ENCODE measurements around the gene ADORA2A. TPM values are rescaled to one million over a fixed set of nuclear protein-coding genes. Genes with fewer than 3 reads are reported as not detected.

ADORA2A gene
- total and polyA plus RNA-seq, 2 of the 8 experiments (the other 6 are each of a cell fraction or from before 2014, with no cell fraction given) = 7.1 to 20.3 TPM

DNA sequence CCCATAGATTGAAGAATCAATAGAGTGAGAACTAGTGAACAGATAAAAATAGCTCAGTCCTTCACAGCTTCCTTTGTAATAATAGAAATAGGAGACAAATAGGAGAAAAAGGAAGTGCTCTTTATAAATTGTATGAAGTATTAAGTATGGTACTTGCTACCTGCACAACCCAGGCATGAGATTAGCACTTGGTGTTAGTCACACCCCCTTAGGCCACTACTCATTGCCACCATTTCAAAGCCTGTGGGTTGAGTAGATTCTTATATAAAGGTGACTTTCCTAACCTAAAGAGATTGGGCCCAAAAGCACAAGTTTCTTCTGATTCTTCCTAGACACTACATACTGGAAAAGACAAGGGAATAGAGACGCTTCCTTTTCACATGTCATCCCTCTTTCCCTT, 37.7 kb upstream of the ADORA2A start:
- no peak overlapping the region for H3K56ac ChIP-seq (replicated peaks; ENCODE audit: insufficient read length, low read depth, low read length)
- no peak overlapping the region for H2AFZ ChIP-seq (ENCODE audit: low read length)
- no peaks in the 10 kb centered on the region for H3K23me2 ChIP-seq (ENCODE audit: low read depth, low read length)
- no peak overlapping the region for H2BK15ac ChIP-seq (ENCODE audit: low read length)
- FAIRE-seq (no peak), DNase-seq (ENCODE audit: low read depth in 1 of 2, low spot score in 2 of 2) (no peak)
- POLR2A ChIA-PET (ENCODE audit: partially characterized antibody) = no interaction called here
- CTCF ChIA-PET (ENCODE audit: partially characterized antibody) = interaction anchor here (2.9 kb wide), 1 partner anchor 32 kb away, joined by 9 read pairs; no protein-coding TSS in a partner anchor
- no peaks in the 10 kb centered on the region for H3K27me3 ChIP-seq (replicated peaks in 1 of 4; ENCODE audit: control insufficient read depth in 3 of 4, extremely low read depth in 1 of 4, insufficient read depth in 3 of 4, low read length in 3 of 4)
- 80% methylated on average over 1 of the region's 1 CpG; no CpG with 5 or more reads in 1 of the 2 experiments for WGBS, 2 experiments (ENCODE audit: extremely low coverage in 1 of 2, insufficient coverage in 1 of 2, insufficient read length in 1 of 2, insufficient replicate concordance in 2 of 2, low coverage in 1 of 2, low lambda C conversion rate in 2 of 2, missing lambda C conversion rate in 1 of 2)
- H3K4me2 ChIP-seq (ENCODE audit: insufficient read depth in 1 of 2, low read depth in 2 of 2, low read length in 2 of 2) = no peak overlapping the region
- H3K27ac ChIP-seq (ENCODE audit: low read depth, low read length) = no peak overlapping the region
- H4K91ac ChIP-seq (replicated peaks; ENCODE audit: insufficient read length, low read length) = no peak overlapping the region
- H3K9ac ChIP-seq (replicated peaks in 1 of 4; ENCODE audit: extremely low read depth in 1 of 4, low read depth in 3 of 4, low read length in 3 of 4) = no peak overlapping the region
- H4K20me1 ChIP-seq (replicated peaks in 1 of 2; ENCODE audit: control insufficient read depth in 1 of 2, insufficient read depth in 2 of 2, low read length in 2 of 2) = no peaks in the 10 kb centered on the region
- no peak overlapping the region for H2BK5ac ChIP-seq (ENCODE audit: low read depth, low read length)
- H2BK20ac ChIP-seq (ENCODE audit: low read length) = no peak overlapping the region
- H3K79me2 ChIP-seq (ENCODE audit: control insufficient read depth in 1 of 2, insufficient read depth in 2 of 2, low read length in 2 of 2) = no peaks in the 10 kb centered on the region
- no peak for TF ChIP-seq TEAD4 (IDR thresholded peaks at IDR 0.05; ENCODE audit: low read depth, low read length)
- TF ChIP-seq JUND (IDR thresholded peaks at IDR 0.05; ENCODE audit: low read length) = no peak
- no peak for TF ChIP-seq RNF2 (IDR thresholded peaks at IDR 0.05; ENCODE audit: borderline replicate concordance, low read depth, low read length, missing control alignments, poor library complexity, severe bottlenecking)
- no peaks in the 10 kb centered on the region for H3K4me1 ChIP-seq (replicated peaks in 1 of 4; ENCODE audit: control insufficient read depth in 3 of 4, insufficient read depth in 4 of 4, low read length in 3 of 4)
- H3K4me3 ChIP-seq (ENCODE audit: extremely low read depth in 1 of 4, insufficient read depth in 2 of 4, low read depth in 3 of 4, low read length in 4 of 4) = no peak overlapping the region
- H2BK12ac ChIP-seq (ENCODE audit: low read depth, low read length) = no peak overlapping the region
- H3K23ac ChIP-seq (ENCODE audit: insufficient read length) = no peak overlapping the region
- no peak overlapping the region for H4K8ac ChIP-seq (ENCODE audit: extremely low read depth, insufficient read depth, low read length)
- no peak overlapping the region for H4K5ac ChIP-seq (ENCODE audit: insufficient read length, low read depth, low read length)
- no peak overlapping the region for H2AK5ac ChIP-seq (ENCODE audit: low read depth, low read length)
- H3K9me3 ChIP-seq (ENCODE audit: insufficient read depth in 2 of 2, low read depth in 1 of 2, low read length in 1 of 2) = no peaks in the 10 kb centered on the region
- H3K36me3 ChIP-seq (ENCODE audit: control insufficient read depth in 2 of 4, insufficient read depth in 4 of 4, low read length in 3 of 4) = no peaks in the 10 kb centered on the region
- H2BK120ac ChIP-seq (replicated peaks; ENCODE audit: low read depth, low read length) = no peak overlapping the region
- no peak overlapping the region for H3K14ac ChIP-seq (ENCODE audit: insufficient read length)
- H3K4ac ChIP-seq (replicated peaks; ENCODE audit: insufficient read length, low read depth, low read length) = no peak overlapping the region
- no peaks in the 10 kb centered on the region for H3K79me1 ChIP-seq (ENCODE audit: low read depth, low read length)
- no peak overlapping the region for H3K18ac ChIP-seq (ENCODE audit: extremely low read depth, low read length)
